Transverse colon (tissue), 4 donors: ENCODE data around the gene PHF1. TPM values are rescaled to one million over a fixed set of nuclear protein-coding genes. Genes with fewer than 3 reads are reported as not detected.

Experiments used
- DNase-seq: peaks from one replicate; pipeline ENCODE4 v3.0.0-alpha.2; 2019
- H3K27ac ChIP-seq, 4 donors: fragments of 200-600 bp; sonication (generic); 2 replicates each; pipeline ENCODE4 v1.5.1; 2016 to 2018; ENCODE audit warnings: inconsistent platforms in 4 of 4
- H3K27me3 ChIP-seq: fragments of 200-600 bp; sonication (generic); 2 replicates; pipeline ENCODE4 v1.5.1; 2017; ENCODE audit warnings: inconsistent platforms
- H3K36me3 ChIP-seq, 4 donors: fragments of 200-600 bp; sonication (generic); 2 replicates each; pipeline ENCODE4 v1.5.1; 2017 to 2019; ENCODE audit warnings: inconsistent platforms in 4 of 4
- H3K4me1 ChIP-seq, 4 donors: fragments of 200-600 bp; sonication (generic); 2 replicates each; pipeline ENCODE4 v1.5.1; 2017 to 2020; ENCODE audit warnings: inconsistent platforms in 4 of 4
- H3K4me3 ChIP-seq, 4 donors: fragments of 200-600 bp; sonication (generic); 1 replicate in 1 of 4; 2 replicates in 3 of 4; pipeline versions ENCODE4 v1.5.1 to v1.6.1; 2017 to 2019; ENCODE audit warnings: inconsistent platforms in 4 of 4
- H3K9me3 ChIP-seq, 2 donors: fragments of 200-600 bp; sonication (generic); 2 replicates each; pipeline ENCODE4 v1.5.1; 2017 to 2019; ENCODE audit warnings: inconsistent platforms in 2 of 2
- EP300 ChIP-seq: sonication (generic); formaldehyde crosslinking; IDR thresholded peaks from one replicate; pipeline ENCODE4 v1.6.1; 2017; ENCODE audit warnings: antibody characterized with exemption, low read depth
- POLR2A ChIP-seq: fragments of 450-650 bp; IDR thresholded peaks from one replicate; pipeline ENCODE4 v1.6.1; 2016; ENCODE audit warnings: antibody characterized with exemption, mild to moderate bottlenecking, moderate library complexity
- POLR2AphosphoS5 ChIP-seq, 3 donors: sonication (generic); formaldehyde crosslinking; IDR thresholded peaks; one replicate each; pipeline ENCODE4 v1.6.1; 2016; ENCODE audit warnings: antibody characterized with exemption in 3 of 3
- WGBS, 2 donors: methylation state at CpG; one replicate each; pipeline ENCODE4 v1.1.5; 2018; ENCODE audit warnings: low coverage in 1 of 2; 5-methylcytosine and 5-hydroxymethylcytosine counted together
- in situ Hi-C, 4 donors: fragments of 200-750 bp; cut with MboI; loops; one replicate each; pipeline versions ENCODE4 v1.15.0 to v1.15.1; 2017; ENCODE audit warnings: low sequenced_read_pairs in 3 of 4, low pct_ligation_motif_present in 1 of 4, low pct_unique_long_range_greater_than_20kb in 1 of 4
- intact Hi-C: fragments of 100-400 bp; cut with DNase I; formaldehyde crosslinking; loops from one replicate; pipeline ENCODE4 v1.15.1; 2023; ENCODE audit warnings: low total_unique reads
- total RNA-seq, 4 donors: library from RNA; depleted of rRNA; stranded (reverse); fragments of >200 nt; gene quantifications; one replicate each; pipeline ENCODE4 v1.1.0, GENCODE V29; 2016
- TF ChIP-seq, protein P1 (sequence below), 5 experiments: fragments of 200-600 bp in 3 of 5; fragments of 450-650 bp in 2 of 5; sonication (generic) in 3 of 5; IDR thresholded peaks; 1 replicate in 2 of 5; 2 replicates in 3 of 5; pipeline ENCODE4 v1.5.1; 2016 to 2017; ENCODE audit warnings: antibody characterized with exemption in 5 of 5, inconsistent platforms in 3 of 5, mild to moderate bottlenecking in 2 of 5, moderate library complexity in 1 of 5

The PHF1 gene
- total RNA-seq, 4 donors from 2014 or later, result 47.8 to 110 (median 48.4) TPM

DNA sequence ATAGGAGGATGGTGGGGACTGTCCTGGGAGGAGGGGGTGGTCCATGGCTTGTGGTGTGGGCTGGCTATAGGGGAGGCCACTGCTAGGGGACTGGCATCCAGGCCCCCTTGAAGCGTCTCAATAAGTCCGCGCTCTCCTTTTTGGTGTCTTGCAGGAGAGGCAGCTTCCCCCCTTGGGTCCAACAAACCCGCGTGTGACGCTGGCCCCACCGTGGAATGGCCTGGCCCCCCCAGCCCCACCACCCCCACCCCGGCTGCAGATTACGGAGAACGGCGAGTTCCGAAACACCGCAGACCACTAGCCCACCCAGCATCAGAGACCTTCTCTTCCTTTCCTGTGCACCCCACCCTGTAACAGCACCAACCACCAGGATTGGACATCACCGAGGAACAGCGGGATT lies 40.8 kb downstream of the PHF1 start:
- Histone ChIP-seq H3K27me3 (no peaks in the 10 kb centered on the region), H3K9me3 (no peaks in the 10 kb centered on the region), H3K27ac (no peak overlapping the region), H3K36me3 (no peaks in the 10 kb centered on the region), H3K4me1 (peaks cover 6 to 20% (median 17%) of the 10 kb centered on the region in 4 donors), H3K4me3 (no peak overlapping the region)
- DNase-seq, result no peak
- intact Hi-C loops (no loop called here), in situ Hi-C loops (no loop called here)
- WGBS, 2 donors, result 80 to 94% methylated on average over 3 to 15 of the region's 15 CpGs
- TF ChIP-seq EP300 (no peak), POLR2A (no peak), POLR2AphosphoS5 (IDR thresholded peaks at IDR 0.05) (no peak)
- TF ChIP-seq, protein P1, sequence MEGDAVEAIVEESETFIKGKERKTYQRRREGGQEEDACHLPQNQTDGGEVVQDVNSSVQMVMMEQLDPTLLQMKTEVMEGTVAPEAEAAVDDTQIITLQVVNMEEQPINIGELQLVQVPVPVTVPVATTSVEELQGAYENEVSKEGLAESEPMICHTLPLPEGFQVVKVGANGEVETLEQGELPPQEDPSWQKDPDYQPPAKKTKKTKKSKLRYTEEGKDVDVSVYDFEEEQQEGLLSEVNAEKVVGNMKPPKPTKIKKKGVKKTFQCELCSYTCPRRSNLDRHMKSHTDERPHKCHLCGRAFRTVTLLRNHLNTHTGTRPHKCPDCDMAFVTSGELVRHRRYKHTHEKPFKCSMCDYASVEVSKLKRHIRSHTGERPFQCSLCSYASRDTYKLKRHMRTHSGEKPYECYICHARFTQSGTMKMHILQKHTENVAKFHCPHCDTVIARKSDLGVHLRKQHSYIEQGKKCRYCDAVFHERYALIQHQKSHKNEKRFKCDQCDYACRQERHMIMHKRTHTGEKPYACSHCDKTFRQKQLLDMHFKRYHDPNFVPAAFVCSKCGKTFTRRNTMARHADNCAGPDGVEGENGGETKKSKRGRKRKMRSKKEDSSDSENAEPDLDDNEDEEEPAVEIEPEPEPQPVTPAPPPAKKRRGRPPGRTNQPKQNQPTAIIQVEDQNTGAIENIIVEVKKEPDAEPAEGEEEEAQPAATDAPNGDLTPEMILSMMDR (IDR thresholded peaks at IDR 0.05), result no peak

DNA sequence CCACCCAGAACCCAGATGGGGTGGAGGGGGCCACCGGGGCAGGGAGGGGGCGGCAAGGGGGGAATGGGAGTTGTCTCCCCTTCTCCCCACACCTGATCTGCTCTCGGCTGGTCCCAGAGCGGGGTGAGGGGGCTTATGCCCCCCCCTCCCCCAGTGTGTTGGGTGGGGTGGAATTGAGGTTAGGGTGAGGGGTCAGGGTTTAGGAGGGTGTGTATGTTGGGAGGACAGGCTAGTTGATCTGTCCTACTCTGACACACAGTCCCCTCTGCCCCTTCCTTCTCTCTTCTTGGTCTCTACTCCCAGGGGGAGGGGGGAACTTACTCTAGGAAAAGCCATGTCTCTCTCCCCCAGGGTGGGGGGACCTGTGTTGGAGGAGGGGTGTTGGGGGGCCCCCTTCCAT lies 41.7 kb downstream of the PHF1 start:
- no peak for DNase-seq
- no peak overlapping the region for H3K27ac ChIP-seq
- no peaks in the 10 kb centered on the region for H3K36me3 ChIP-seq
- no peaks in the 10 kb centered on the region for H3K9me3 ChIP-seq
- no peaks in the 10 kb centered on the region for H3K27me3 ChIP-seq
- no peak overlapping the region for H3K4me3 ChIP-seq
- in situ Hi-C loops, result no loop called here
- TF ChIP-seq EP300, result no peak
- TF ChIP-seq POLR2A, result no peak
- TF ChIP-seq, protein P1 (IDR thresholded peaks at IDR 0.05), result no peak
- TF ChIP-seq POLR2AphosphoS5 (IDR thresholded peaks at IDR 0.05), result no peak
- WGBS, 2 donors, result 92 to 100% methylated on average over 2 to 4 of the region's 4 CpGs
- intact Hi-C loops, result no loop called here
- H3K4me1 ChIP-seq, result peaks cover 6 to 20% (median 17%) of the 10 kb centered on the region in 4 donors

DNA sequence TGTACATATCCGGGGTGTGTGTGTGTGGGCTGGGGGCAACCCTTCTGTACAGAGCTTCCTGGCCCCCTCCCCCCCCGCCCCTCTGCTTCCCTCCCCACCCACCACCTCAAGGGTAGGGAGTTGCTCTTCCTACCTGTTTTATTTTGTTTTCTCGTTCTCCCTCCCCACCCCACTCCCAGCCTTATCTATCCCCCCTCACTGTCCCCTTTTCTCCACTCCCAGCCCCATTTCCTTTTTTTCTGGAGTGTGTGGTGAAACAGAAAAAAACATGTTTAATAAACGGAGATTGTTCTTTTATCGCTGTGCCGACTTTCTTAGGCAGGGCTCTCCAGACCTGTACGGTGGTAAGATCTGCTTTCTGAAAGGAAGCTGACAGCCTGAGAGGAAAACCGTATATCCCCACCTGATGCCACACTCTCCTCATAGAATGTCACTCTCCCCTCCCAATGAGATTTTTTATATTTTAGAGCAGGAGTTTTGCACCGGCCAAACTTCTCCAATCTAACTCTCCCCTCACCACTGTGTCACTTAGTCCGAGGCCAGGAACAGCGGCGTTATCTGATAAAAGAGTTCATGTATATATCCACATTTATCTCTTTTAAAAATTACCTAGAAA lies 42.7 kb downstream of the PHF1 start:
- intact Hi-C loops (no loop called here), in situ Hi-C loops (no loop called here)
- 2 to 4% methylated on average over 7 to 12 of the region's 12 CpGs for WGBS, 2 donors
- Histone ChIP-seq H3K9me3 (no peaks in the 10 kb centered on the region), H3K4me3 (peak overlapping the region; percentile 50 to 81 (median 66)), H3K36me3 (no peaks in the 10 kb centered on the region), H3K4me1 (peaks cover 6 to 20% (median 17%) of the 10 kb centered on the region in 4 donors), H3K27me3 (no peaks in the 10 kb centered on the region), H3K27ac (peak overlapping the region; percentile 81 to 92 (median 82))
- TF ChIP-seq, protein P1 (IDR thresholded peaks at IDR 0.05), result no peak
- TF ChIP-seq POLR2AphosphoS5 (IDR thresholded peaks at IDR 0.05) (no peak), POLR2A (no peak), EP300 (no peak)
- no peak for DNase-seq

DNA sequence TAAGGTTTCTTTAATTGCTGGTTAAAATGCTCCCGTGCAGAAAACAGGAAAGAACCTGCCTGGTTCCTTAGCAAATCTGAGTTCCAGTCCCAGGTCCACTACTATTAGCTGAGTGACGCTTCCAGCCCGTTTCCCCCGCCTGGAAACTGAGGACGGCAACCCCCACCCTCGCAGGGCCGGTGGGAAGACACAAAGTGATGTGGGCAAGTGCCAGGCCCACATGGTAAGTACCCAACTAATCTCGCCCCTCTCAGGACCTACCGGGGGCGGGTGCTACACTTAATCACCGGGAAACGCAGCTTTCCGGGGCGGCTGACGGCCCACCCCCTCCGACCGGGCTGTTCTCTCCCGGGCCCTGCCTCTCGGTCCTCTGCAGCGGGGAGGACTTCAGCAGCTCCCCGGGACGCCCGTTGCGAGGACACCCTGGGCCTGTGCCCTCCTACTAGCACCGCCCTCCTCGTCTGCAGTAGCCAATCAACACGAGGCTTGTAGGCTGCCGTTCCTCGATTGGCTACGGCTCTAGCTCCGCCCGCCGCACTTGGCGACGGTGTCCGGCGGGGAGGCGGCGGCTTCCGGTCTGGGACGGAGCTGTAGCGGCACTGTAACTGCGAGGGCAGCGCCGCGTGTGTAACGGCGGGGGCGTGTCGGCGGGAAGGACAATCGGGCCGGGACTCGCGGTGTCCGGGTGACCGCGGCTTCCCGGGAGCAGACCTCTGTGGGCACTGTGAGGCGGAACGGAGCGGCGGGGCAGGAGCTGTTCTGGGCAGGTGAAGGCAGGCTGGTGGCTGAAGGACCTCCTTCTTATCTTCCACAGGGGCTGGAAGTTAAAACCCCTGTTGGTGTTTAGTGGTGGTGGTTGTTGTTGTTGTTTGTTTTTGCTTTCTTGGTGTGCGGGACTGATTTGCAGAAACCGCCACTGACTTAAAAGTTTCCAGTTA lies 43.5 kb downstream of the PHF1 start, which contains the start of gene ZBTB9:
ZBTB9 (plus strand) TSS at position 568 of the 938 bp plus-strand sequence. CDS start 525 bp downstream, outside the sequence.
- Histone ChIP-seq H3K27me3 (no peaks in the 10 kb centered on the region), H3K4me3 (peak within 1 kb of the TSS; percentile 66 to 81 (median 67)), H3K36me3 (no peaks in the 10 kb centered on the region), H3K4me1 (peaks cover 6 to 20% (median 17%) of the 10 kb centered on the region in 4 donors), H3K9me3 (no peaks in the 10 kb centered on the region), H3K27ac (peak within 1 kb of the TSS; percentile 81 to 92 (median 82))
- intact Hi-C loops (no loop called here), in situ Hi-C loops (no loop called here)
- DNase-seq, result peak; percentile 97
- 0% methylated on average over 1 to 51 of the region's 65 CpGs for WGBS, 2 donors
- TF ChIP-seq, protein P1 (IDR thresholded peaks at IDR 0.05), result no peak
- TF ChIP-seq POLR2AphosphoS5 (IDR thresholded peaks at IDR 0.05) (peak; percentile 95 to 96 (median 96)), POLR2A (peak; percentile 85)
